Calu3 (cell line): ENCODE results near the gene LETM1. TPM values are rescaled to one million over a fixed set of nuclear protein-coding genes. Genes with fewer than 3 reads are reported as not detected.

ENCODE experiments used
- BruUV-seq: library from RNA; stranded (reverse); fragments of 400-500 nt; replicated peaks from 2 replicates; lab custom pipeline; 2021; lab: Mats Ljungman, UMichigan
- CTCF ChIA-PET: fragments of 300-600 bp; sonication (Branson Sonifier 250); formaldehyde crosslinking; loops from one replicate; lab custom pipeline; 2022; ENCODE audit warnings: antibody characterized with exemption; lab: Charles Lee
- DNase-seq: peaks from one replicate; pipeline ENCODE4 v3.0.0; 2022
- H3K27ac Mint-ChIP-seq: one replicate; pipeline ENCODE4 v1.8.0; 2022; ENCODE audit warnings: mixed read lengths; ENCODE audit not compliant: unreplicated experiment
- H3K27me3 Mint-ChIP-seq: one replicate; pipeline ENCODE4 v1.8.0; 2022; ENCODE audit warnings: mixed read lengths; ENCODE audit not compliant: unreplicated experiment
- H3K36me3 Mint-ChIP-seq: one replicate; pipeline ENCODE4 v1.8.0; 2022; ENCODE audit warnings: mild to moderate bottlenecking, moderate library complexity, mixed read lengths; ENCODE audit not compliant: insufficient read depth, unreplicated experiment
- H3K4me1 Mint-ChIP-seq: one replicate; pipeline ENCODE4 v1.8.0; 2022; ENCODE audit warnings: mild to moderate bottlenecking, low read depth, mixed read lengths; ENCODE audit not compliant: unreplicated experiment
- H3K4me3 Mint-ChIP-seq: one replicate; pipeline ENCODE4 v1.8.0; 2022; ENCODE audit warnings: mild to moderate bottlenecking, low read depth, moderate library complexity, mixed read lengths; ENCODE audit not compliant: unreplicated experiment
- H3K9me3 Mint-ChIP-seq: one replicate; pipeline ENCODE4 v1.8.0; 2022; ENCODE audit warnings: low read depth, mixed read lengths; ENCODE audit not compliant: unreplicated experiment
- CTCF ChIP-seq: fragments of 200-600 bp; IDR thresholded peaks from one replicate; pipeline ENCODE4 v1.8.0; 2022; ENCODE audit warnings: antibody characterized with exemption; ENCODE audit not compliant: unreplicated experiment
- intact Hi-C: fragments of 100-400 bp; cut with micrococcal nuclease; formaldehyde crosslinking; loops from one replicate; pipeline ENCODE4 v1.10.0; 2022; ENCODE audit not compliant: unreplicated experiment
- total RNA-seq: library from RNA; stranded (reverse); gene quantifications from 2 replicates; pipeline ENCODE4 v1.2.3, GENCODE V29; 2022

The LETM1 gene
- total RNA-seq, 1 experiment from 2014 or later: 47.2 TPM

DNA sequence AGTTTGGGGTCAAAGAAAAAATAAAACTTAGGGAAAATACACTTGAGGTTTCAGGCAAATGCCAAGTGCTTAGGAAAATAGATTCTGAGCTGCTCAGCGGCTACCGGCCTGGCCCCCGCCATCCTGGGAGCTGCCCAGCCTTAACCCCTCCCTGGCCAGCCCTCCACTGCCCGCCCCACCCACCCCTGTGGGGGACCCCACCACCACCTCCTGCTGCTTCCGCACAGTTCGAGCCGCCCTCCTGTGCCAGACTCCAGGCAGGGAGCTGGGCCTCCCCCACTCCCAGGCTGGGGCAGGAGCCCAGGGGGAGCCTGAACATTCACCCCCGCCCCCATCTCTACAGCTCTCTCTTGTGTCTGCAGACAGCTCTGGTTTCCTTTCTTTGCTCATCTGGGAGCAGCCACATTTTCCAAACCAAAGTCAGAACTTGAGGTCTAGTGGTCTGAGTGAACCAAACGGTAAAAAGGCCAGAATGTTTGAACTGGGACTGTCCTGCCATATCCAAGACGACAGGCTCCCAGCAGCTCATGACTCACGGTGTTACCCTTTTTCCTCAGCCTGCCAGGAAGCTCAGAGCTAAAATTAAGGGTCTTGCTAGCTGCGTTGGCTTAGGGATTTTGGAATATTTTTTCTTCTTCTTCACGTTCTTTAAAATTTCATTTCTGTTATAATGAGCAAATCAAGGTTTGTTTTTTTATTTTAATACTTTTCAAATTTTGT lies 67.5 kb downstream of the LETM1 start:
- Mint-ChIP-seq H3K27me3 (no peaks in the 10 kb centered on the region), H3K4me3 (no peak overlapping the region), H3K27ac (no peak overlapping the region), H3K36me3 (no peaks in the 10 kb centered on the region), H3K4me1 (no peaks in the 10 kb centered on the region), H3K9me3 (no peaks in the 10 kb centered on the region)
- CTCF ChIA-PET: interaction anchor here (0.6 kb wide), 1 partner anchor 432 kb away, joined by 3 read pairs; no protein-coding TSS in a partner anchor
- no peak for TF ChIP-seq CTCF
- no peak for DNase-seq
- BruUV-seq: no TSS peak
- intact Hi-C loops: no loop called here

DNA sequence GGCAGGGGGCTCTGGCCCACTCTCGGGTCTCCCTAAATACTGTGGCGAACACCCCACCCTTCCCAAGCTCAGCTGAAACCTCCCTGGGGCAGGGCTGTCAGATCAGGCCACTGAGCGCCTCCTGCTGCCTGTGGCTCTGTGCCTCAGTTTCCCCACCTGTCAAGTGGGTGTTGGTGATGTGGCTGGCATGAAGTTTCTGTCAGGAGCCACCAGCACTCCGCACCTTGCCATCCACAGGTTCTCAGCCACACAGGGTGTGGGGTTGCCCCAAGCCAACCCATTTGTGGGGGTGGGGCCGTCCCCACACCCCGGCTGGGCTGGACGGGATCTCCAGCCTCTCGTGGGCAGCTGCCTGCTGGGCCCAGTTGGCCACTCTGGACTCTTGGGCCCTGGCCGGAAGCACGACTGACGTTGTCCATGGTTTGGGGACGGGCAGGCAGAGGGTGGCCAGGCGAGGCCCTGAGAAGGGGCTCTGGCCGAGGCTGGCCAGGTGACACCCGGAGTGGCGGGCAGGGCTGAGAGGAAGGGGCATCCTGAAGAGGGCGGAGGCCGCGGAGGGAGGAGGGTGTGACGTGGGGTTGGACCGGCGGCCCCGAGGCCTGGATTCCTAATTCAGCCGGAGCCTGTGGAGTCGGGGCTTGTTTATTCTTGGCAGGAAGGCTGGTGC lies 68.4 kb downstream of the LETM1 start:
- intact Hi-C loops: no loop called here
- H3K27ac Mint-ChIP-seq: no peak overlapping the region
- DNase-seq: no peak
- H3K36me3 Mint-ChIP-seq: no peaks in the 10 kb centered on the region
- H3K4me1 Mint-ChIP-seq: no peaks in the 10 kb centered on the region
- no peak overlapping the region for H3K4me3 Mint-ChIP-seq
- no peak for TF ChIP-seq CTCF
- BruUV-seq: no TSS peak
- H3K9me3 Mint-ChIP-seq: no peaks in the 10 kb centered on the region
- no peaks in the 10 kb centered on the region for H3K27me3 Mint-ChIP-seq
- CTCF ChIA-PET: no interaction called here

- CTCF ChIA-PET: interaction anchor here (0.5 kb wide), 1 partner anchor 24 kb away, joined by 3 read pairs; no protein-coding TSS in a partner anchor
- DNase-seq: no peak
- Mint-ChIP-seq H3K27ac (no peak overlapping the region), H3K27me3 (no peaks in the 10 kb centered on the region), H3K36me3 (no peaks in the 10 kb centered on the region), H3K4me1 (no peaks in the 10 kb centered on the region), H3K9me3 (no peaks in the 10 kb centered on the region), H3K4me3 (no peak overlapping the region)
- no peak for TF ChIP-seq CTCF
- intact Hi-C loops: no loop called here
- BruUV-seq: no TSS peak
Observed at GRCh38 chr4:1786544-1787362, 69.2 kb downstream of the LETM1 start.

GRCh38 chr4:1785592-1785991 lies 70.4 kb downstream of the LETM1 start:
- no peak for DNase-seq
- Mint-ChIP-seq H3K36me3 (no peaks in the 10 kb centered on the region), H3K27ac (no peak overlapping the region), H3K4me3 (no peak overlapping the region), H3K4me1 (no peaks in the 10 kb centered on the region), H3K27me3 (no peaks in the 10 kb centered on the region), H3K9me3 (no peaks in the 10 kb centered on the region)
- CTCF ChIA-PET: no interaction called here
- TF ChIP-seq CTCF: no peak
- intact Hi-C loops: no loop called here
- BruUV-seq: no TSS peak
